HG02973 (cell line): Measurements from ENCODE around the gene D2HGDH.
"Not testable (repeated sequence)": the region's sequence is repeated elsewhere in the genome, so short reads cannot be mapped to it uniquely, and the experiment has no call there.

Experiments used
- ATAC-seq: cut with Tn5 transposase; IDR thresholded peaks from one replicate; pipeline ENCODE4 v1.9.1; 2021; ENCODE audit warnings: moderate library complexity; ENCODE audit not compliant: unreplicated experiment

The D2HGDH gene

DNA sequence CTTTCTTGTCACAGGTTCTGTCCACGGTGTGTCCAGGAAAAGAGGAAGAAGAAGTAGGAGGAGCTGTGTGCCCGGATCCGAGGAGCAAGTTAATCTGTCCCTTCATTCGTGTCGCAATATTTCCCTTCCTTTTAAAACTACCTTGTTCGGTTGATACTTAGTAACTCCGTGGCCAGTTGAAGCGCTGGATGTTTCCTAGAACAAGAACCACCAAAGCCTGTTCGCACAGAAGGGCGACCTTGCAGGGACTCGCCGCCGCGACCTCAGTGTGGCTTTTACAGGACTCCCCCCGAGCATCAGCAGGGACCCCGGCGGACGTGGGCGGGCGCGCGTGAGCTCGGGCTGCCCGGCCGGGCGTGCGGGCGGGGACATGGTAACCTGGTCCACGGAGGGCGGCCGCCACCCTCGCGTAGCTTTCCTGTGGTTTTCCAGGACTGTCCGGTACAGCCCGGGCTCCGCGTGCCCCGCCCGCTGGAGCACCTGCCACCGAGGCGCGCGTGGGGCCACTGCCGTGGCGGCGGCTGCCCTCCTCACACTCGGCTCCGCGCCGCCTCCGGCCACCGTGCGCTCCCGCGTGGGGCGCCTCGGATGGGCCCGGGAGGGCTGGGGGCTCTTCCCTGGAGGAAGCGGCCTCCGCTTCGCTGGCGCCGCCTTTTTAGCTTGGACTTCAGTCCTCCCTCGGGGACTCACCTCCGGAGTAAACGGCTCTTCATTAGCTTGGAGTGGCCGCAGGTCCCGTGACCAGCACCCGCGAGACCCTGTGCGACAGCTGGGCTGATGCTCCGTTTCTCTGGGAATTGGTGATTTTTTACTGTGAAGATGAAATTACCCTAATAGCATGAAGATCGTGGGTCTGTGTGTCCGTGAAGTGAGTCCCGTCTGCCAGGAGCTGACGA is 9.2 kb upstream of the D2HGDH start:
- no peak for ATAC-seq

DNA sequence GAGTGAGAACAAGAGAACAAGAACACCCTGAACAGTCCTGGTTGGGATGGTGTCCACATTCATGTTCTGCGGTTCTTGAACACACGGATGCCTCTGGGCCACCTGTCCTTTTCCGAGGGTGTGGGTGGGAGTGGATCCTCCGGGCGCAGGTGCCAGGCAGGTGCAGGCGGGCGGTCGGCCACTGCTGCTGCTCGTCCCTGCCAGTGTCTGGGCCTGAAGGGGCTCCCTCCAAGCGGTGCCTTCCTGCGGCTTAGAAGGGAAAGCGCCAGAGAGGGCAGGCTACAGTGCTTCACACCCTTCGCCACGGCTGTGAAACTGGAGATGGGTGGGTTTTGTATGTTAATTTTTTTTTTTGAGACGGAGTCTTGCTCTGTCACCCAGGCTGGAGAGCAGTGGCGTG is 8.0 kb upstream of the D2HGDH start:
- ATAC-seq, result no peak

DNA sequence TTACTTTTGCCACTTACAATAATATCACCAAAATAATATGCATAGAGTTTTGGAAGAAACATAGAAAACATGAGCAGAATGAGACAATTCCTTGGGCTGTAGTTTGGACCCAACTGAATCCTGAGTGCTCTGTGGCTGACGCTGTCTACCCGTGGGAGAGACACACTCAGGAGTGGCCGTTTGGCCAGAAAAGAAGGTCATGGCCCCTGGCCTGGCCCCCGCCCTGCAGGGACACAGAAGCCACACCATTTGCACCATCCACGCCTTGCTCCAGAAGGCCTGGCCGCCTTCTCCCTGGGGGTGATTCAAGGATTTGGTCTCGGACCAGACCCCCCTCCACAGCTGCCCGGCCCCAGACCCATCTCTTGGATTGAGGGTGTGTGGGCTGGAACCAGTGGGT is 6.4 kb upstream of the D2HGDH start:
- no peak for ATAC-seq

DNA sequence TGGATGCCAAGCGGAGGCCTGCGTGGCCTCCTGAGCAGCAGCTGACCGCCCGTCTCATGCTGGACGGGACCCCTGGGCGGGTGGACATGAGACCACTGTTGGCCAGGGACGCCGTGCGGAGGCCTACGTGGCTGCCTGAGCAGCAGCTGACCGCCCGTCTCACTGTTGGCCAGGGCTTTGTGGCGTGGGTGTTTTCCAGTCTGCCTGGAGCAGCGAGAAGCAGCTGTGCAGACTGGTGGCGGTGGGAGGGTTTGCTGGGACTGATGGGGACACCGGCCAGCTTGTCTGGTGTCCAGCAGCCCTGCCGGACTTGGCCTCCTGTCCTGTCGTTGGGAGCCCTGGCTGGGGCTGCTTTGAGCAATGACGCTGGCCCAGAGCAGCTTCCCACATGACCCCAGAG is 5.8 kb upstream of the D2HGDH start:
- no peak for ATAC-seq

- ATAC-seq, result no peak
Observed at GRCh38 chr2:241729868-241730267, 4.6 kb upstream of the D2HGDH start.

- ATAC-seq, result no peak
Observed at GRCh38 chr2:241730671-241731293, 3.6 kb upstream of the D2HGDH start.

DNA sequence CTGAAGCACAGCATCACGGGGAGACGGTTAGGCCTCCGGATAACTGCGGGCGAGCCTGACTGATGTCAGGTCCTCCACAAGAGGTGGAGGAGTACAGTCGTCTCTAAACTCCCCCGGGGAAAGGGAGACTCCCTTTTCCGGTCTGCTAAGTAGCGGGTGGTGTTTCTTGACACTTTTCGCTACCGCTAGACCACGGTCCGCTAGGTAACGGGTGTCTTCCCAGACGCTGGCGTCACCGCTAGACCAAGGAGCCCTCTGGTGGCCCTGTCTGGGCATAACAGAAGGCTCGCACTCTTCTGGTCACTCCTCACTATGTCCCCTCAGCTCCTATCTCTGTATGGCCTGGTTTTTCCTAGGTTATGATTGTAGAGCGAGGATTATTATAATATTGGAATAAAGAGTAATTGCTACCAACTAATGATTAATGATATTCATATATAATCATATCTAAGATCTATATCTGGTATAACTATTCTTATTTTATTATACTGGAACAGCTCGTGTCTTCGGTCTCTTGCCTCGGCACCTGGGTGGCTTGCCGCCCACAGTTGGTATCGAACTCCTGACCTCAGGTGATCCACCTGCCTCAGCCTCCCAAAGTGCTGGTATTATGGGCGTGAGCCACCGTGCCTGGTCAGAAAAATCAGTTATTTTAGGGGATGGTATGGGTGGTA is 1.8 kb upstream of the D2HGDH start:
- ATAC-seq, result not testable (repeated sequence)

DNA sequence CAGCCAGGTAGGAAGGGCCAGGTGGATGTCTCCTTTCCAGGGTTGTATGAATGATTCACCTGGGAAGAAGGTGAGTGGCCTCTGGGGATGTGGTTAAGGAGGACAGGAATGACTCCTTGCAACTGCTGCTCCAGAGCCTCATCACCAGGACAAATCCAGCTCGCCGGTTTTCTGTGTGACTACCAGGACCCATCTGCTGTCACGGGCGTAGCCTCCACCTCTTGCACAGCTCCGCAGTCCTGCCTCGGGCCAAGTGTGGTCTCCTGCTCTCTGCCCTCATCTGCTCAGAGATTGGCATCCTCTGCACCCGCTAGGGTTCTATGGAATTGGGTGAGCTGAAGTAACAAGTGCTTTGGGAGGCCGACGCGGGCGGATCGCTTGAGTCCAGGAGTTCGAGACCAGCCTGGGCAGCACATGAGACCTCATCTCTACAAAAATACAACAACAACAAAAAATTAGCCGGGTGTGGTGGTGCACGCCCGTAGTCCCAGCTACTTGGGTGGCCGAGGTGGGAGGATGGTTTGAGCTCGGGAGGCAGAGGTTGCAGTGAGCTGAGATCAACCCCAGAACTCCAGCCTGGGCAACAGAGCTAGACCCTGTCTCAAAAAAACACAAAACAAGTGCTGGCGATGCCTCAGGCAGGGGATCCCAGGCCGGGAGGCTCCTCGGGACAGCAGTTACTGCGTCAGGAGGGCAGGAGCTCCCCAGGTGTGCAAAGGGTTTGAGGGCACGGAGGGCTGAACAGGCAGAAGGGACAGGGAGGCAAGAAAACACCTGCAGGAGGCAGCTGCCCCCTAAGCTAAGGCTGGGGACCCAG is 831 bp upstream of the D2HGDH start:
- ATAC-seq, result no peak

DNA sequence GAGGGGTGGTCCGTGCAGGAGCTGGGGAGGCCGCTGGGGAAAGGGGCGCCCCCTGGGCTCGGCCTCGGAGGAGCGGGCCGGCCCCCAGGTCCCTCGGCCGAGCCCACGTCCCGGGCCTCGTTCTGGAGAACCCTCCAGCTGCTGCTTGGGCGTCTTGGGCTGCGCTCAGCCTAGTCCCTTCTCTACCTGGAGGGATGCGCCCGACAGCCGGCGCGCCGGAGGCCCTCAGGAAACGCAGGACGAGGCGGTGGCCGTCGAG is 293 bp upstream of the D2HGDH start:
- peak; percentile 24 for ATAC-seq

GRCh38 chr2:241736111-241736510 is 1.7 kb downstream of the D2HGDH start:
- no peak for ATAC-seq

- ATAC-seq, result no peak
Observed at GRCh38 chr2:241738040-241738686, 3.7 kb downstream of the D2HGDH start.

DNA sequence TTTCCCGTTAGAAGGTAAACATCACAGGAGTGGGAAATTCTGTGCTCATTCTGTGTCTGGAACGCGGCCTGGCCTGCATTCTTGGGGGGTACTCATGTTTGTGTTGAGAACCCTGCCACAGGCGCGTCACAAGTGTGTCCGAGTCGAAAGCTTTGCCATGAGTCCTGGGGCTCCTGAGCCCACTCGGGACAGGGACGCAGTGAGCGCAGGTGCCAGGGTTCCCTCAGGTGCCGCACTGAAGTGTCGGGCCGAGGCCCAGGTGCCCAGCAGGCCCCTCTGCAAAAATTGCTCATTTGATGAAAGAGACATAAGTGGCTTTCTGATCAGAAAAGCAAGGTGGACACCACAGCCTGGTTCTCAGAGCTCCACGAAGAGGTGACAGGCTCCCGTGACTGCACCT is 4.7 kb downstream of the D2HGDH start:
- ATAC-seq, result no peak

DNA sequence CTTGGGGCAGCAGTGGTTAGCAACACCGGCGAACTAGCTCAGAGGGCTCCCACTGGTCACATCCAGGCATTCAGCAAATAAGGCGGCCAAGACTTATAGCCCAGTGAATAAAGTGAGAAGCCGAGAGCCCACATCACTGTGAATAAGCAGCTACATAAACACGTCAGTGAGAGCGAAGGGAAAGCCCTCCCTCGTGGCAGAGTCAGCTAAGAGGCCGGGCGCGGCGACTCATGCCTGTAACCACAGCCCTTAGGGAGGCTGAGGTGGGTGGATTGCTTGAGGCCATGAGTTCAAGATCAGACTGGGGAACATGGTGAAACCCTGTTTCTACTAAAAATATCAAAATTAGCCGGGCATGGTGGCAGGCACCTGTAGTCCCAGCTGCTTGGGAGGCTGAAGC is 5.2 kb downstream of the D2HGDH start:
- no peak for ATAC-seq

DNA sequence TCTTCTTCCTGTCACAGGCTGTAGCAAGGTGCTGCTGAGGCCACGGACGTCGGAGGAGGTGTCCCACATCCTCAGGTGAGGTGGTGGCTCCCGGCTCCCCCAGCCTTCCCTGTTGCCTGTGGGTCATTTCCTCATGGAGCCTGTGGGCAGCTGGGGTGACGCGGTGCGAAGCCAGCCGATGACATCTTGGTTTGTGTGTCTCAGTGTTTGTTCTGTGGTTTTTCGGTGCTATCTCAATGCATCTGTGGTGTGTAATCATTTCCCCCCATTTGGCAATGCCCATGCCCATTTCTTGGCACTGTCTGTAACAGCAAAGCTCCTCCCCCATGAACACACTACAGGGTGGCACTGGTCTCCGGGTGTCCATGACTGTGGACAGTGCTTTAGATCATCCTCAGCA is 6.6 kb downstream of the D2HGDH start:
- no peak for ATAC-seq

- ATAC-seq, result no peak
Observed at GRCh38 chr2:241742320-241742939, 8.0 kb downstream of the D2HGDH start.

DNA sequence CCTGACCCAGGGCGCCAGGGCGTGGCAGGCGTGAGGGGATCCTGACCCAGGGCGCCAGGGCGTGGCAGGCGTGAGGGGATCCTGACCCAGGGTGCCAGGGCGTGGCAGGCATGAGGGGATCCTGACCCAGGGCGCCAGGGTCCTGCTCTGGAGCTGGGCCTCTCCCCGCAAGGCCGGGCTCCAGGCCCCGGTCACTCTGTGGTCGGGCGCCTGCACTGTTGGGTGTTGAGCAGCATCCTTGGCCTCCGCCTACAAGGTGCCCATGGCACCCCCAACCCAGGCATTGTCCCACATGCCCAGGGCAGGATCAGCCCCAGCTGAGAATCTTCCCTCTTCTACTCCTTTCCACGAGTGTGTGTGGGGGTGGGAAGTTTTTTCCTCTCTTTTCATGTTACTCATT is 8.6 kb downstream of the D2HGDH start:
- ATAC-seq, result not testable (repeated sequence)

GRCh38 chr2:241743620-241744019 is 9.2 kb downstream of the D2HGDH start:
- ATAC-seq, result no peak

- ATAC-seq, result no peak
Observed at GRCh38 chr2:241744028-241744754, 9.8 kb downstream of the D2HGDH start.

DNA sequence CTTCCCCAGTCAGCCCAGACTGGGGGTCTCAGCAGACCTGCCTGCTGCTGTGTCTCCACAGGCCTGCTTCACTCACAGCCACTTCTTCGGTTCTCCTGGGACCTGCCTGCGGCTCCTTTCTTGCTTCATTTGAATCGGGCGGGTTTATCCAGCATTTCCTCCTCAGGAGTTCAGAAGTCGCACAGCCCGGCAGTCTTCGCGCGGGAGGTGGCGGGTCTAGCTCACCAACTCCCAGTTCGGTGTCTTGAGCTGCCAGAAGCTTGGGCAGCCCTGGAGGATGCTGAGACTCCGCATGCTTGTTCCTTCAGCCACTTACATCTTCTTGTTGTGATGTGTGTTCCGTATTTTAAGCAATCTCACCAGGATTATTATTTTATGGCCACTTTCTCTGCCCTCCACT is 10.8 kb downstream of the D2HGDH start:
- no peak for ATAC-seq

DNA sequence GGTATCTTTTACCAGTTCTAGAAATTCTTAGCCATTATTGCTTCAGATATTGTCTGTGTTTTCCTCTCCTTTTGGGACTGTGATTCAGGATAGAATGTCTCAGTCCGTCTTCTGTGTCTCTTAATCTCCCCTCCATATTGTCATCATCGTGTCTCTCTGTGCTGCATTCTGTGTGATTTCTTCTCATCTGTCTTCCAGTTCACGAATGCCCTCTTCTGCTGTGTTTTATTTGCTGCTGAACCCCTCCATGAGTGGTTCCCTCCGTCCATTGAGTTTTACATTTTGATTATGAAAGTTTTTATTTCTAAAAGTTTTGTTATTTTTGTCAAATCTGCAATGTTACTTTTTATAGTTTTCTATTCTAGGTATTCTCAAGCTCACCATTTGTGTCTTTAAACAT is 11.7 kb downstream of the D2HGDH start:
- no peak for ATAC-seq
